HepG2 (cell line): Measurements from ENCODE around the gene CAPN15. TPM values are rescaled to one million over a fixed set of nuclear protein-coding genes. Genes with fewer than 3 reads are reported as not detected.

ENCODE experiments used
- ARNTL ChIP-seq: sonication (generic); formaldehyde crosslinking; IDR thresholded peaks from 2 replicates; pipeline ENCODE4 v1.4.0; 2020; ENCODE audit warnings: mild to moderate bottlenecking, missing genetic modification reagents
- ESRRA ChIP-seq: sonication (generic); formaldehyde crosslinking; IDR thresholded peaks from 2 replicates; pipeline ENCODE4 v1.5.1; 2020; ENCODE audit warnings: mild to moderate bottlenecking, low read depth, missing genetic modification reagents
- MTA1 ChIP-seq: sonication (generic); formaldehyde crosslinking; IDR thresholded peaks from 2 replicates; pipeline ENCODE4 v1.4.0; 2020; ENCODE audit warnings: missing genetic modification reagents, mild to moderate bottlenecking, borderline replicate concordance
- NFYC ChIP-seq: IDR thresholded peaks from 2 replicates; pipeline ENCODE4 v1.6.1; 2016; ENCODE audit warnings: missing genetic modification reagents, missing compliant biosample characterization
- RAD21 ChIP-seq: fragments of 450-650 bp; formaldehyde crosslinking; IDR thresholded peaks from 2 replicates; pipeline ENCODE4 v1.5.0; 2020; ENCODE audit warnings: mild to moderate bottlenecking
- RBAK ChIP-seq: sonication (generic); formaldehyde crosslinking; IDR thresholded peaks from 2 replicates; pipeline ENCODE4 v1.5.1; 2020; ENCODE audit warnings: mild to moderate bottlenecking, missing genetic modification reagents
- RBM22 ChIP-seq: fragments of 200-400 bp; formaldehyde crosslinking; optimal IDR thresholded peaks from 2 replicates; pipeline ENCODE3; 2017; ENCODE audit warnings: mild to moderate bottlenecking, low read length, moderate library complexity
- RNF2 ChIP-seq: fragments of 450-650 bp; conservative IDR thresholded peaks from 2 replicates; pipeline ENCODE4 v1.6.1; 2016; ENCODE audit warnings: low read depth
- SMAD1 ChIP-seq: sonication (generic); formaldehyde crosslinking; IDR thresholded peaks from 2 replicates; pipeline ENCODE4 v1.4.0; 2020; ENCODE audit warnings: missing genetic modification reagents, low read depth, mild to moderate bottlenecking, borderline replicate concordance
- SMAD9 ChIP-seq: sonication (generic); formaldehyde crosslinking; IDR thresholded peaks from 2 replicates; pipeline ENCODE4 v1.5.1; 2020; ENCODE audit warnings: mild to moderate bottlenecking, missing genetic modification reagents
- SP2 ChIP-seq: sonication (generic); formaldehyde crosslinking; IDR thresholded peaks from 2 replicates; pipeline ENCODE4 v1.5.1; 2020; ENCODE audit warnings: mild to moderate bottlenecking, missing genetic modification reagents
- SUZ12 ChIP-seq: fragments of 150-350 bp; IDR thresholded peaks from 2 replicates; pipeline ENCODE4 v1.6.1; 2014; ENCODE audit warnings: low read depth, low read length
- YEATS4 ChIP-seq: sonication (generic); formaldehyde crosslinking; IDR thresholded peaks from 2 replicates; pipeline ENCODE4 v1.4.0; 2020; ENCODE audit warnings: missing genetic modification reagents, borderline replicate concordance
- ZNF652 ChIP-seq: IDR thresholded peaks from 2 replicates; pipeline ENCODE4 v1.6.1; 2016; ENCODE audit warnings: low read depth, borderline replicate concordance
- ZNF674 ChIP-seq: sonication (generic); formaldehyde crosslinking; IDR thresholded peaks from 2 replicates; pipeline ENCODE4 v1.5.0; 2020; ENCODE audit warnings: low read depth, mild to moderate bottlenecking, missing genetic modification reagents
- polyA plus RNA-seq, 8 experiments: library from polyadenylated mRNA; depleted of rRNA in 3 of 8; stranded (reverse) in 7 of 8; unstranded in 1 of 8; fragments of >200 nt; fragmentation: Illumina TruSeq in 4 of 8; extraction: Trizol in 4 of 8; gene quantifications; 2 replicates each; pipeline versions ENCODE4 v1.2.1 to v1.2.3, GENCODE V29; 2011 to 2016; ENCODE audit warnings: low read depth in 4 of 8, missing spikeins in 1 of 8, mixed read lengths in 1 of 8; ENCODE audit not compliant: insufficient read depth in 1 of 8
- total RNA-seq, 5 experiments: library from RNA; depleted of rRNA; stranded (reverse); fragments of >200 nt; fragmentation: Illumina TruSeq; extraction: Trizol; gene quantifications; 2 replicates each; pipeline ENCODE4 v1.2.3, GENCODE V29; 2016; ENCODE audit warnings: low read depth in 1 of 5
- TF ChIP-seq, protein P1 (sequence below): sonication (generic); formaldehyde crosslinking; IDR thresholded peaks from 2 replicates; pipeline ENCODE4 v1.4.0; 2020; ENCODE audit warnings: missing genetic modification reagents, borderline replicate concordance
- TF ChIP-seq, protein P2 (sequence below): sonication (generic); formaldehyde crosslinking; IDR thresholded peaks from 2 replicates; pipeline ENCODE4 v1.5.1; 2020; ENCODE audit warnings: missing genetic modification reagents, mild to moderate bottlenecking, borderline replicate concordance
- TF ChIP-seq, protein P3 (sequence below): sonication (generic); formaldehyde crosslinking; conservative IDR thresholded peaks from 2 replicates; pipeline ENCODE4 v1.8.0; 2022; ENCODE audit warnings: mild to moderate bottlenecking, moderate library complexity, missing genetic modification reagents
- TF ChIP-seq, protein P4 (sequence below): sonication (generic); formaldehyde crosslinking; IDR thresholded peaks from 2 replicates; pipeline ENCODE4 v1.5.0; 2020; ENCODE audit warnings: missing genetic modification reagents
- TF ChIP-seq, protein P5 (sequence below): sonication (generic); formaldehyde crosslinking; IDR thresholded peaks from 2 replicates; pipeline ENCODE4 v1.4.0; 2020; ENCODE audit warnings: missing genetic modification reagents, low read depth, mild to moderate bottlenecking, borderline replicate concordance
- TF ChIP-seq, protein P6 (sequence below): sonication (generic); formaldehyde crosslinking; IDR thresholded peaks from 2 replicates; pipeline ENCODE4 v1.5.1; 2020; ENCODE audit warnings: mild to moderate bottlenecking, missing genetic modification reagents, borderline replicate concordance
- TF ChIP-seq, protein P7 (sequence below): sonication (generic); formaldehyde crosslinking; IDR thresholded peaks from 2 replicates; pipeline ENCODE4 v1.5.1; 2020; ENCODE audit warnings: missing genetic modification reagents, mild to moderate bottlenecking, borderline replicate concordance

CAPN15 gene
- total and polyA plus RNA-seq, 2 of the 13 experiments (the other 11 are each of a cell fraction or from before 2014, with no cell fraction given), result 14.9 to 24.5 TPM

DNA sequence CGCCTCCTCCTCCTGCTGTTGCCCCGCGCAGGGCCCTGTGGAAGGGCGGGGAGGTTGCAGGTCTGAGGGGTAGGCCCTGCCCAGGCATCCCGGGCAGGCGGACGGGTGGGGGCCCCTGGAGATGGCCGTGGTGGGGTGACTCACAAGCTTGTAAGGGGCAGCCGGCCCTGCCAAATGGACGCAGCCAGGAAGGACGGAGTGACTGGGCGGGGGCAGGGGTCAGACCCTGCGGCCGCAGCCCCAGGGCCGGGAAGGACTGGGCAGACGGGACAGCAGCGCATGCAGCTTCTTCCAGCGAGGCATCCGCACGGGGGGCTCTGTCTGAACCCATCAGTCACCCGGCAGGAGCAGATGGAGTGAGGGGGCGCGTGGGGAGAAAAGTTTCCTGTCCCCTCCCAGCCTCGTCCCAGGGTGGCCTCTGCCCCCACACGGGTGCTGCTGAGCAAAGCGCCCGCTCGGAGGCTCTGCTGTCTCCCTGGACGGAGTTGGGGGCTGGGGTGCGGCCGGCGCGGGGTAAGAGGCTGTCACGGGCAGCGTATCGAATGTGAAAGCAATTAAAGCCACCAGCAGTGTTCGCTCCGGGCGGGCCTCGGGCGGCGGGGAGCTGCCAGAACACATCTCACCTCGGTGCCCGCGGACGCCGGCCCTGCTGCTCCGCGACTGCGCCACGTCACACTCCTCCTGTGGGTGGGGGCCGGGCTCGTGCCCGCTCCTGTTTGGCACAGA, 27.3 kb downstream of the CAPN15 start (continued):
- TF ChIP-seq, protein P1, sequence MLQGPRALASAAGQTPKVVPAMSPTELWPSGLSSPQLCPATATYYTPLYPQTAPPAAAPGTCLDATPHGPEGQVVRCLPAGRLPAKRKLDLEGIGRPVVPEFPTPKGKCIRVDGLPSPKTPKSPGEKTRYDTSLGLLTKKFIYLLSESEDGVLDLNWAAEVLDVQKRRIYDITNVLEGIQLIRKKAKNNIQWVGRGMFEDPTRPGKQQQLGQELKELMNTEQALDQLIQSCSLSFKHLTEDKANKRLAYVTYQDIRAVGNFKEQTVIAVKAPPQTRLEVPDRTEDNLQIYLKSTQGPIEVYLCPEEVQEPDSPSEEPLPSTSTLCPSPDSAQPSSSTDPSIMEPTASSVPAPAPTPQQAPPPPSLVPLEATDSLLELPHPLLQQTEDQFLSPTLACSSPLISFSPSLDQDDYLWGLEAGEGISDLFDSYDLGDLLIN, result no peak
- TF ChIP-seq SUZ12, result no peak
- TF ChIP-seq, protein P2, sequence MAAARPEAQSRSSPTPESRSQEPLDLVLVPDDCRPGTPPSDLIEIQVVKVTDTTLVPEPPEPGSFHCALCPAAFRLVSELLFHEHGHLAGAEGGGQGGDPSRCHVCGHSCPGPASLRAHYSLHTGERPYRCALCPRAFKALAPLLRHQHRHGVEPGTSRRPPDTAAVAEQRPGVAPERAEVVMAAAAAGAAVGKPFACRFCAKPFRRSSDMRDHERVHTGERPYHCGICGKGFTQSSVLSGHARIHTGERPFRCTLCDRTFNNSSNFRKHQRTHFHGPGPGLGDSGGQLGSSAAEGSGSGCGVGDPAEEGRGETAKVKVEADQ (CRISPR knock-in tag), result no peak
- peak; percentile 67 for TF ChIP-seq RBM22
- no peak for TF ChIP-seq ESRRA (CRISPR knock-in tag)
- no peak for TF ChIP-seq ARNTL (CRISPR knock-in tag)
- no peak for TF ChIP-seq RAD21 (CRISPR knock-in tag)
- no peak for TF ChIP-seq SP2 (CRISPR knock-in tag)
- TF ChIP-seq YEATS4 (CRISPR knock-in tag), result no peak
- TF ChIP-seq, protein P3, sequence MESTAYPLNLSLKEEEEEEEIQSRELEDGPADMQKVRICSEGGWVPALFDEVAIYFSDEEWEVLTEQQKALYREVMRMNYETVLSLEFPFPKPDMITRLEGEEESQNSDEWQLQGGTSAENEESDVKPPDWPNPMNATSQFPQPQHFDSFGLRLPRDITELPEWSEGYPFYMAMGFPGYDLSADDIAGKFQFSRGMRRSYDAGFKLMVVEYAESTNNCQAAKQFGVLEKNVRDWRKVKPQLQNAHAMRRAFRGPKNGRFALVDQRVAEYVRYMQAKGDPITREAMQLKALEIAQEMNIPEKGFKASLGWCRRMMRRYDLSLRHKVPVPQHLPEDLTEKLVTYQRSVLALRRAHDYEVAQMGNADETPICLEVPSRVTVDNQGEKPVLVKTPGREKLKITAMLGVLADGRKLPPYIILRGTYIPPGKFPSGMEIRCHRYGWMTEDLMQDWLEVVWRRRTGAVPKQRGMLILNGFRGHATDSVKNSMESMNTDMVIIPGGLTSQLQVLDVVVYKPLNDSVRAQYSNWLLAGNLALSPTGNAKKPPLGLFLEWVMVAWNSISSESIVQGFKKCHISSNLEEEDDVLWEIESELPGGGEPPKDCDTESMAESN, result no peak
- no peak for TF ChIP-seq SMAD1 (CRISPR knock-in tag)
- no peak for TF ChIP-seq MTA1
- no peak for TF ChIP-seq ZNF674 (CRISPR knock-in tag)
- no peak for TF ChIP-seq RBAK (CRISPR knock-in tag)
- no peak for TF ChIP-seq NFYC
- TF ChIP-seq, protein P4, sequence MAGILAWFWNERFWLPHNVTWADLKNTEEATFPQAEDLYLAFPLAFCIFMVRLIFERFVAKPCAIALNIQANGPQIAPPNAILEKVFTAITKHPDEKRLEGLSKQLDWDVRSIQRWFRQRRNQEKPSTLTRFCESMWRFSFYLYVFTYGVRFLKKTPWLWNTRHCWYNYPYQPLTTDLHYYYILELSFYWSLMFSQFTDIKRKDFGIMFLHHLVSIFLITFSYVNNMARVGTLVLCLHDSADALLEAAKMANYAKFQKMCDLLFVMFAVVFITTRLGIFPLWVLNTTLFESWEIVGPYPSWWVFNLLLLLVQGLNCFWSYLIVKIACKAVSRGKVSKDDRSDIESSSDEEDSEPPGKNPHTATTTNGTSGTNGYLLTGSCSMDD, result no peak
- TF ChIP-seq, protein P5, sequence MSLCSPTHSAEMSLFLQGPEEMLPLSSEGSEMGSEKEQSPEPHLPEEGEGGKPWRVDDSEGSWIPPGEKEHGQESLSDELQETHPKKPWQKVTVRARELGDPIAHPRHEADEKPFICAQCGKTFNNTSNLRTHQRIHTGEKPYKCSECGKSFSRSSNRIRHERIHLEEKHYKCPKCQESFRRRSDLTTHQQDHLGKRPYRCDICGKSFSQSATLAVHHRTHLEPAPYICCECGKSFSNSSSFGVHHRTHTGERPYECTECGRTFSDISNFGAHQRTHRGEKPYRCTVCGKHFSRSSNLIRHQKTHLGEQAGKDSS, result no peak
- TF ChIP-seq SMAD9 (CRISPR knock-in tag), result no peak
- TF ChIP-seq, protein P6, sequence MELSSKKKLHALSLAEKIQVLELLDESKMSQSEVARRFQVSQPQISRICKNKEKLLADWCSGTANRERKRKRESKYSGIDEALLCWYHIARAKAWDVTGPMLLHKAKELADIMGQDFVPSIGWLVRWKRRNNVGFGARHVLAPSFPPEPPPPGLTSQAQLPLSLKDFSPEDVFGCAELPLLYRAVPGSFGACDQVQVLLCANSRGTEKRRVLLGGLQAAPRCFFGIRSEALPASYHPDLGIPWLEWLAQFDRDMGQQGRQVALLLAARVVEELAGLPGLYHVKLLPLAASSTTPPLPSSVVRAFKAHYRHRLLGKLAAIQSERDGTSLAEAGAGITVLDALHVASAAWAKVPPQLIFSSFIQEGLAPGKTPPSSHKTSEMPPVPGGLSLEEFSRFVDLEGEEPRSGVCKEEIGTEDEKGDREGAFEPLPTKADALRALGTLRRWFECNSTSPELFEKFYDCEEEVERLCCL, result no peak
- no peak for TF ChIP-seq RNF2
- TF ChIP-seq, protein P7, sequence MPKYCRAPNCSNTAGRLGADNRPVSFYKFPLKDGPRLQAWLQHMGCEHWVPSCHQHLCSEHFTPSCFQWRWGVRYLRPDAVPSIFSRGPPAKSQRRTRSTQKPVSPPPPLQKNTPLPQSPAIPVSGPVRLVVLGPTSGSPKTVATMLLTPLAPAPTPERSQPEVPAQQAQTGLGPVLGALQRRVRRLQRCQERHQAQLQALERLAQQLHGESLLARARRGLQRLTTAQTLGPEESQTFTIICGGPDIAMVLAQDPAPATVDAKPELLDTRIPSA, result no peak
- TF ChIP-seq ZNF652, result peak; percentile 16; the same call in 1 of the 2 replicates
